SK-N-SH (cell line): Measurements from ENCODE around the gene MAT2A.

ENCODE experiments used
- CTCF ChIP-seq: fragments of 200-600 bp; sonication (generic); IDR thresholded peaks from 2 replicates; pipeline ENCODE4 v1.6.1; 2017; ENCODE audit warnings: antibody characterized with exemption, mild to moderate bottlenecking, moderate library complexity
- EP300 ChIP-seq, 2 experiments: IDR thresholded peaks; 2 replicates each; pipeline versions ENCODE4 v1.4.0 to v1.6.1; 2012; ENCODE audit warnings: borderline replicate concordance in 1 of 2, low read depth in 1 of 2, low read length in 1 of 2
- FOXJ3 ChIP-seq: sonication (generic); formaldehyde crosslinking; IDR thresholded peaks from 2 replicates; pipeline ENCODE4 v1.5.1; 2020; ENCODE audit warnings: mild to moderate bottlenecking, missing genetic modification reagents
- MXI1 ChIP-seq: IDR thresholded peaks from 2 replicates; pipeline ENCODE4 v1.6.1; 2012; ENCODE audit warnings: mild to moderate bottlenecking, low read depth, low read length, improper control_type of control experiment
- POLR2AphosphoS5 ChIP-seq: IDR thresholded peaks from 2 replicates; pipeline ENCODE4 v1.6.1; 2012; ENCODE audit warnings: low read depth, low read length
- REST ChIP-seq: IDR thresholded peaks from 2 replicates; pipeline ENCODE4 v1.6.1; 2012; ENCODE audit warnings: mild to moderate bottlenecking, low read depth, low read length, moderate library complexity
- TAF1 ChIP-seq: IDR thresholded peaks from 2 replicates; pipeline ENCODE4 v1.6.1; 2012; ENCODE audit warnings: low read depth, mild to moderate bottlenecking, low read length, moderate library complexity, borderline replicate concordance
- TCF12 ChIP-seq: IDR thresholded peaks from 2 replicates; pipeline ENCODE4 v1.4.0; 2012
- USF1 ChIP-seq: IDR thresholded peaks from 2 replicates; pipeline ENCODE4 v1.4.0; 2012; ENCODE audit warnings: low read depth, borderline replicate concordance
- USF2 ChIP-seq: fragments of 150-350 bp; IDR thresholded peaks from 2 replicates; pipeline ENCODE4 v1.6.1; 2017; ENCODE audit warnings: antibody characterized with exemption, low read length, low read depth, borderline replicate concordance

- no peak for TF ChIP-seq CTCF
- TF ChIP-seq USF2 = no peak
- no peak for TF ChIP-seq EP300 (IDR thresholded peaks at IDR 0.05; ENCODE audit: borderline replicate concordance in 1 of 2, low read depth in 1 of 2, low read length in 1 of 2)
- TF ChIP-seq TCF12 = no peak
- no peak for TF ChIP-seq USF1
- TF ChIP-seq POLR2AphosphoS5 = no peak
- TF ChIP-seq FOXJ3 (CRISPR knock-in tag) = no peak
- no peak for TF ChIP-seq TAF1
- TF ChIP-seq REST = no peak
- no peak for TF ChIP-seq MXI1
Observed at GRCh38 chr2:85534099-85534498, 4.9 kb upstream of the MAT2A start.
